Spleen (tissue), 7 donors: ENCODE results near the gene TACSTD2.

ENCODE experiments used
- POLR2A ChIP-seq, 3 donors: fragments of 450-650 bp; IDR thresholded peaks; one replicate each; pipeline ENCODE4 v1.5.1; 2017; ENCODE audit warnings: antibody characterized with exemption in 3 of 3, mild to moderate bottlenecking in 1 of 3
- POLR2AphosphoS5 ChIP-seq, 3 donors: sonication (generic); formaldehyde crosslinking; IDR thresholded peaks; one replicate each; pipeline ENCODE4 v1.5.1; 2017; ENCODE audit warnings: antibody characterized with exemption in 3 of 3
- TF ChIP-seq, protein P1 (sequence below), 11 experiments: fragments of 200-600 bp in 7 of 11; fragments of 450-650 bp in 4 of 11; sonication (generic) in 4 of 11; IDR thresholded peaks in 8 of 11; conservative IDR thresholded peaks in 3 of 11; 1 replicate in 7 of 11; 2 replicates in 4 of 11; pipeline versions ENCODE4 v1.4.0 to v1.8.0; 2016 to 2021; ENCODE audit warnings: antibody characterized with exemption in 11 of 11, inconsistent platforms in 4 of 11, mild to moderate bottlenecking in 1 of 11
- donor health status: DM: no; HTN: no; CAD: no; lungs with moderate emphysema.
- donor health status: DM: no; HTN: no; CAD: no.
- donor health status: DM: no; HTN: no; CAD: no.

DNA sequence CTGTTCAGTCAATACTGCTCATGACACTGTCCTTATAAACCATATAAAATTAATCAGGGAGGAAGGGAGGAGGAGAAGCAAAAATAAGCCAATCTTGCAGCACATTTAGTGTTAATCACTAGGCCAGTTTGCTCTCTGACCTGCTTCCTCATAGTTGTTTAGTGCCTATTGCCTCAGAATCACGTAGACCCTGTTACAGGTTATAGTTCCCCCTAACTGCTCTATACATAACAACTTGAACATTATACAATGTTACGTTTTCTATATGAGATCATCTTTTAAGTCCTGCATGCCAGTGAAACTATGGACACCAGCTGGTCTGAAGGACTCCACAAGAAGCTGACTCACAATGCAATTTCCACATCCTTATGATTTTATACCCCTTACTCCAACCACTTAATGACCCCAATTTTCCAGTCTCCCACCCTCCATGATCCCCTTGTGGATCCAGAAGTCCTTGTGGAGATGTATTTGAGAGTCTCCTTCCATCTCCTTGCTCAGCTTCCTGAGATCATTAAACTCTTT, 34.9 kb upstream of the TACSTD2 start:
- TF ChIP-seq POLR2A (IDR thresholded peaks at IDR 0.05) = no peak
- no peak for TF ChIP-seq POLR2AphosphoS5 (IDR thresholded peaks at IDR 0.05)
- TF ChIP-seq, protein P1, sequence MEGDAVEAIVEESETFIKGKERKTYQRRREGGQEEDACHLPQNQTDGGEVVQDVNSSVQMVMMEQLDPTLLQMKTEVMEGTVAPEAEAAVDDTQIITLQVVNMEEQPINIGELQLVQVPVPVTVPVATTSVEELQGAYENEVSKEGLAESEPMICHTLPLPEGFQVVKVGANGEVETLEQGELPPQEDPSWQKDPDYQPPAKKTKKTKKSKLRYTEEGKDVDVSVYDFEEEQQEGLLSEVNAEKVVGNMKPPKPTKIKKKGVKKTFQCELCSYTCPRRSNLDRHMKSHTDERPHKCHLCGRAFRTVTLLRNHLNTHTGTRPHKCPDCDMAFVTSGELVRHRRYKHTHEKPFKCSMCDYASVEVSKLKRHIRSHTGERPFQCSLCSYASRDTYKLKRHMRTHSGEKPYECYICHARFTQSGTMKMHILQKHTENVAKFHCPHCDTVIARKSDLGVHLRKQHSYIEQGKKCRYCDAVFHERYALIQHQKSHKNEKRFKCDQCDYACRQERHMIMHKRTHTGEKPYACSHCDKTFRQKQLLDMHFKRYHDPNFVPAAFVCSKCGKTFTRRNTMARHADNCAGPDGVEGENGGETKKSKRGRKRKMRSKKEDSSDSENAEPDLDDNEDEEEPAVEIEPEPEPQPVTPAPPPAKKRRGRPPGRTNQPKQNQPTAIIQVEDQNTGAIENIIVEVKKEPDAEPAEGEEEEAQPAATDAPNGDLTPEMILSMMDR (IDR thresholded peaks at IDR 0.05 in 8 of 11, conservative IDR thresholded peaks at IDR 0.05 in 3 of 11) = no peak
